KMS-11 (cell line): ENCODE data around the gene COX6B2.

Experiments used
- H2AFZ ChIP-seq: fragments of 200-600 bp; sonication (generic); 2 replicates; pipeline ENCODE4 v1.6.1; 2016; ENCODE audit warnings: antibody characterized with exemption, mixed run types, low read depth
- H3K27ac ChIP-seq: fragments of 200-600 bp; sonication (generic); 2 replicates; pipeline ENCODE4 v1.6.1; 2016; ENCODE audit warnings: mild to moderate bottlenecking, mixed run types
- H3K27me3 ChIP-seq: fragments of 200-600 bp; sonication (generic); 2 replicates; pipeline ENCODE4 v1.6.1; 2017; ENCODE audit warnings: mild to moderate bottlenecking, low read depth, mixed run types, moderate library complexity; ENCODE audit not compliant: insufficient read depth
- H3K36me3 ChIP-seq: fragments of 200-600 bp; sonication (generic); 2 replicates; pipeline ENCODE4 v1.6.1; 2017; ENCODE audit warnings: mild to moderate bottlenecking, mixed run types; ENCODE audit not compliant: insufficient read depth
- H3K4me1 ChIP-seq: fragments of 200-600 bp; sonication (generic); 2 replicates; pipeline ENCODE4 v1.6.1; 2016; ENCODE audit warnings: mild to moderate bottlenecking, low read depth, mixed run types; ENCODE audit not compliant: poor library complexity, severe bottlenecking
- H3K4me2 ChIP-seq: fragments of 200-600 bp; sonication (generic); 2 replicates; pipeline ENCODE4 v1.7.0; 2016; ENCODE audit warnings: mild to moderate bottlenecking, mixed run types
- H3K4me3 ChIP-seq: fragments of 200-600 bp; sonication (generic); IDR thresholded peaks from 2 replicates; pipeline ENCODE4 v1.6.1; 2017; ENCODE audit warnings: low read depth, low read length, mixed read lengths; ENCODE audit not compliant: insufficient read depth
- H3K79me2 ChIP-seq: fragments of 200-600 bp; sonication (generic); 2 replicates; pipeline ENCODE4 v1.6.1; 2016; ENCODE audit warnings: low read depth, mixed run types; ENCODE audit not compliant: insufficient read depth
- H3K9ac ChIP-seq: fragments of 200-600 bp; sonication (generic); 2 replicates; pipeline ENCODE4 v1.6.1; 2016; ENCODE audit warnings: mild to moderate bottlenecking, mixed run types
- H4K20me1 ChIP-seq: fragments of 200-600 bp; sonication (generic); 2 replicates; pipeline ENCODE4 v1.6.1; 2016; ENCODE audit warnings: mild to moderate bottlenecking, mixed run types; ENCODE audit not compliant: insufficient read depth
- CTCF ChIP-seq: fragments of 200-600 bp; sonication (generic); conservative IDR thresholded peaks from 2 replicates; pipeline ENCODE4 v1.6.1; 2017; ENCODE audit warnings: low read depth, mild to moderate bottlenecking, antibody characterized with exemption, low read length, moderate library complexity, mixed read lengths

Gene COX6B2

GRCh38 chr19:55347442-55348009, 7.0 kb downstream of the COX6B2 start:
- TF ChIP-seq CTCF, result no peak
- H3K9ac ChIP-seq, result no peak overlapping the region
- H3K4me1 ChIP-seq, result no peaks in the 10 kb centered on the region
- no peak overlapping the region for H3K4me3 ChIP-seq
- H3K27me3 ChIP-seq, result peaks cover 15% of the 10 kb centered on the region
- no peak overlapping the region for H3K4me2 ChIP-seq
- H4K20me1 ChIP-seq, result no peaks in the 10 kb centered on the region
- no peak overlapping the region for H2AFZ ChIP-seq
- H3K36me3 ChIP-seq, result no peaks in the 10 kb centered on the region
- H3K27ac ChIP-seq, result no peak overlapping the region
- H3K79me2 ChIP-seq, result no peaks in the 10 kb centered on the region

GRCh38 chr19:55346725-55347441, 7.6 kb downstream of the COX6B2 start:
- no peak overlapping the region for H3K4me2 ChIP-seq
- H3K4me3 ChIP-seq, result no peak overlapping the region
- peaks cover 8% of the 10 kb centered on the region; the same call in 1 of the 2 replicates for H3K27me3 ChIP-seq
- no peaks in the 10 kb centered on the region for H3K4me1 ChIP-seq
- no peaks in the 10 kb centered on the region for H3K36me3 ChIP-seq
- H3K27ac ChIP-seq, result no peak overlapping the region
- no peak for TF ChIP-seq CTCF
- H4K20me1 ChIP-seq, result no peaks in the 10 kb centered on the region
- no peak overlapping the region for H3K9ac ChIP-seq
- no peak overlapping the region for H2AFZ ChIP-seq
- no peaks in the 10 kb centered on the region for H3K79me2 ChIP-seq

- no peak overlapping the region for H3K9ac ChIP-seq
- H3K27me3 ChIP-seq, result peaks cover under 1% of the 10 kb centered on the region; the same call in 1 of the 2 replicates
- no peaks in the 10 kb centered on the region for H3K36me3 ChIP-seq
- no peak overlapping the region for H3K4me3 ChIP-seq
- H4K20me1 ChIP-seq, result no peaks in the 10 kb centered on the region
- TF ChIP-seq CTCF, result no peak
- no peak overlapping the region for H3K27ac ChIP-seq
- no peak overlapping the region for H2AFZ ChIP-seq
- 0 out of 2 replicates have a peak, but pooled peaks cover under 1% of the 10 kb centered on the region for H3K79me2 ChIP-seq
- H3K4me1 ChIP-seq, result no peaks in the 10 kb centered on the region
- H3K4me2 ChIP-seq, result no peak overlapping the region
Observed at GRCh38 chr19:55345818-55346724, 8.4 kb downstream of the COX6B2 start.

- no peak overlapping the region for H3K9ac ChIP-seq
- H3K4me1 ChIP-seq, result no peaks in the 10 kb centered on the region
- H2AFZ ChIP-seq, result no peak overlapping the region
- H3K27me3 ChIP-seq, result no peaks in the 10 kb centered on the region; the same call in 1 of the 2 replicates
- H3K79me2 ChIP-seq, result peaks cover 8% of the 10 kb centered on the region
- TF ChIP-seq CTCF, result no peak
- no peaks in the 10 kb centered on the region for H4K20me1 ChIP-seq
- no peak overlapping the region for H3K27ac ChIP-seq
- no peak overlapping the region for H3K4me3 ChIP-seq
- no peak overlapping the region for H3K4me2 ChIP-seq
- no peaks in the 10 kb centered on the region for H3K36me3 ChIP-seq
Observed at GRCh38 chr19:55345101-55345817, 9.3 kb downstream of the COX6B2 start.
